H4 (cell line): ENCODE measurements around the gene MINDY4. TPM values are rescaled to one million over a fixed set of nuclear protein-coding genes. Genes with fewer than 3 reads are reported as not detected.

Experiments
- DNase-seq: peaks from one replicate; pipeline ENCODE4 v3.0.0-alpha.2; 2015; ENCODE audit warnings: low spot score
- total RNA-seq: library from RNA; depleted of rRNA; stranded (reverse); fragments of >200 nt; shearing (Covaris generic); gene quantifications from 2 replicates; pipeline ENCODE4 v1.2.3, GENCODE V29; 2014

The MINDY4 gene
- total RNA-seq, 1 experiment from 2014 or later: 6.9 TPM

GRCh38 chr7:30835396-30835915 is 64.2 kb downstream of the MINDY4 start:
- DNase-seq: no peak

- no peak for DNase-seq
These were observed 65.8 kb downstream of the MINDY4 start for GRCh38 chr7:30836991-30837390.

DNA sequence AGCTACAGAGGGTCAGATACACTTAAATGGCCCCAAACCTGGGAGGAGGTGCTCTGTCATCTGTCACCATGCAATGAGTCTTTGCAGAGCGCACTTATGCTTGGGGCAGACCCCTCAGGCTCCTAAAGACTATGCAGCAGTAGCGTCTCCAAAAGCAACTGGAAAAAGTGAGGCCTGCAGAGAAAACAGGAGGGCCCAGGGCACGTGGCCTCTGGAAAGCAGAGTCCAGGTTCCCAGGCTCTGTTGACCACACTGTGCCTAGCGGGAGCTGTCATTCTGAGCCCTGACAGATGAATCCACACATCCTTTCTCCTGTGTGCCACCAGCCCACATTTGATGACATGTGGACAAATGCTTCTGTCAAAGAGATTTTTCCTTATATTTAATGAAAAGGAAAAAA is 66.4 kb downstream of the MINDY4 start:
- DNase-seq: no peak

GRCh38 chr7:30838008-30838407 is 66.8 kb downstream of the MINDY4 start:
- no peak for DNase-seq

- no peak for DNase-seq
These were observed 69.2 kb downstream of the MINDY4 start for GRCh38 chr7:30840141-30841024.

GRCh38 chr7:30841025-30841735 is 70.0 kb downstream of the MINDY4 start:
- DNase-seq: no peak

GRCh38 chr7:30841801-30842541 is 70.8 kb downstream of the MINDY4 start:
- no peak for DNase-seq

DNA sequence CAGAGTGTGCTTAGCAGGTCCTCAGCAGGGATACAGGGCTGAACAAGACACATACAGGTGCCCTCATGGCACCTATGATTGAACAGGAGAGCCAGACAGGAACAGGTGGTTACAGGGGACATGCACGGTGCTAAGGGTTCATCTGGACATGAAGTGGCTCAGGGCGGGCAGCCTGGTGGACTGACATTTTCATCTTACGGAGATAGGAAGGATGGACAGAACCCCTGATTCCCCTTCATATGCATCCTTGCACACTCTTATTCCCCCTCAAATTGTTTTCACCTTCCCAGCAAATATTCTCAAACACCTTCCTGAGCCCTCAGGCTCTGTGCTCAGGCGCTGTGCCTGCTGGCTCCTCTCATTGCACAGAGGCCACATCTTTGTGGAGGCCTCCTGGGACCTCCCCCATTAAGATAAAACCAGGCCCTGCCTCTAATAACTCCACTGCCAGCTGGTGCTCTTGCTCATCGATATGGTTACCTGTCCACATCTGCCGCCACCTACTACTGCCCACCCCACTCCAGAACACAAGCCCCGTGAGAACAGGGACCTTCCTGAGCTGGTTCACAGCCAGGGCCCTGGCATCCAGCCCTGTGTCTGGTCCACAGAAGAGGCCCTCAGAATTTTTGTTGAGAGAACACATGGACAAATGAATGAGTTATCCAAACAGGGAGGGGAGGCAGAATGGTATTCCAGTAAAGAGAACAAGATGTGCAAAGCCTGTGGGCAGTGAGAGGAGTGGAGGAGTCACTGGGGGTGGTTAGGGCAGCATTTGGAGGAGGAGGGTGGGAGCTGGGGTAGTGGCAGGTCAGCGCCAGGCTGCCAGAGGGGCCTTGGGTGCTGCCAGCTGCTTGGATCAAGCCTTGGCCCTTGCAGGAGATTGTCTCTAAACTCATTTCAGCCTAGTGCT is 71.6 kb downstream of the MINDY4 start:
- no peak for DNase-seq

GRCh38 chr7:30843741-30844482 is 72.7 kb downstream of the MINDY4 start:
- no peak for DNase-seq

DNA sequence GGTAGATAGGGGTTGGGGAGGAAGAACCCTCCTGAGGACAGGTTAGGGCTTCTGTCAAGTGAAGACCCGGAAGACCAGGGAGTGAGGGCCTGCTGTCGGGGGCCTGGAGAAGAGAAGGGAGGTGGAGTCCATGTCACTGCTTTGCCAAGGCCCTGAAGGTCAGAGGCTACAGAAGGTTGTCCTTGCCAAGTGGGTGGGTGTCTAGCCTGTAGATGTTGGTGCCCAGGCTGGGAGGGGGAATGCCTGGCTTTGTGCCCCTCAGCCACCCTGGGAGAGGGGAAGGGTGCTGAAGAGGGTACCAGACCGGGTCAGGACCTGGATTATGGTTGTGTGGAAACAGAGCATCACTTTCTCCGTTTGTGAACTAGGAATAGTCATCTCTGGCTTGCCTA is 73.3 kb downstream of the MINDY4 start:
- DNase-seq: no peak

DNA sequence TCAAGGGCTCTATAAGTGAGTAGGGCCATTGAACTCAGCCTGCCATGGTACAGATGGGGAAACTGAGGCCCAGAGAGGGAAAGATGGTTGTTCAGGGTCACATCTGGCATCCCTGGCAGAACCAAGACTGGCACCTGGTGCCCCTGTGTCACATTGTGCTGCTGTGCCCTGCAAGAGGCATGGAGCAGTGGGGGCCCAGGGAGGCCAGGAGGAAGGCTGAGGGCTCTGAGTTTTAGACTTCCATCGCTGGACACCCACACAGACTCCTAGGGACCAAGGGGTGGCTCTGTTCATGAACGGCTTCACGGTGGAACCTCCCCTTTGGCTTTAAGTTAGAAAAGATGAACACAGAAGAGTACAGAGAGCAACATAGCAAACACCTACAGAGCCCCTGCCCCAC is 73.7 kb downstream of the MINDY4 start:
- no peak for DNase-seq

DNA sequence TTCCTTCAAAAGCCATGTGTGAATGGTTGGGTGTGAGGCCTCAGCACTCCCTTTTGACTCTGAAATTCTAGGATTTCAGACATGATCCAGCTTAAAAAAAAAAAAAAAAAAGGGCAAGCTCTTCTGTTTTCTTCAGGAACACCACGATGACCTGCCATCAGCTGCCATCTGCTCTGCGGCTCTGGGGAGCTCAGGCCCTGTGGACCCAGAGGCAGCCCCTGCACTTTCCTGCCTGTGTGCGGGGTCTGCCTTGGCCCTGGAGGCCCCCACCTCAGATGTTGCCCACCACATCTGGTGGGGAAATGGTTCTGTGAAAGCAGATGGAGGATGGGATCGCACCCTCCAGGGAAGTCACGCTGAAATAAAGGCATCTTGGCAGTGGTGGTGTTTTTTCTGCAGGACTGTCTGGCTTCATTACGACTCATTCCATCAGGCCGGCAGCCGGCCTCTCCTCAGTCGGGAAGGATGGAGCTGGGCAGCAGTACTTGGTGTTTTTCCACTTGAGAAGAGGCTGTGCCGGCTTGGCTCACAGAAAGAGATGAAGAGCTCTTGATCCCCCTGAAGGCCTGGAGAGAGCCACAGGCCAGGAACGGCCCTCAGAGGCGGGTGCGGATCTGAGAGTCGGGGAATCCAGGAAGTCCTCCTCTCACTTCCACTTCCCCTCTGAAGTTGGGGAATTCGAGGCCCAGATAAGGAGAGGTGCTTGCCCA is 74.4 kb downstream of the MINDY4 start:
- no peak for DNase-seq

- DNase-seq: no peak
These were observed 75.2 kb downstream of the MINDY4 start for GRCh38 chr7:30846378-30846777.

- no peak for DNase-seq
These were observed 77.1 kb downstream of the MINDY4 start for GRCh38 chr7:30848121-30848855.

DNA sequence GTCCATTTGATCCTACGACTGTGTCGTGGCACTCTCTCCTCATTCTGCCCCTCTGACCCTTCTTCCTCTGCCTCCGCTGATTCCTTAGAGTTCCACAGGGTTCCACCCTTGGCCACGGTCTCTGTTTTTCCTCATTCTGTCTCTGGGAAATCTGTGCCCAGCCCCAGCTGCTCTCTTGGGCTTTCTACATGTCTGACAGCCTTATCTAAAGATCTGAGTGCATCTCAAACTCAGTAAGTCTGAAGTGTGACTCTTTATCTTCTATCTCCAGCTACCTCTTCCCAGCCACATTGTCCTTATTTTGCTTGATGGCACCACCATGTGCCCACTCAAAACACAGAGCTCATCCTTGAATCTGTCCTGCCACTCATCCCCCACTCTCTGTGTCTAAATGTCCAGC is 78.3 kb downstream of the MINDY4 start:
- DNase-seq: no peak

DNA sequence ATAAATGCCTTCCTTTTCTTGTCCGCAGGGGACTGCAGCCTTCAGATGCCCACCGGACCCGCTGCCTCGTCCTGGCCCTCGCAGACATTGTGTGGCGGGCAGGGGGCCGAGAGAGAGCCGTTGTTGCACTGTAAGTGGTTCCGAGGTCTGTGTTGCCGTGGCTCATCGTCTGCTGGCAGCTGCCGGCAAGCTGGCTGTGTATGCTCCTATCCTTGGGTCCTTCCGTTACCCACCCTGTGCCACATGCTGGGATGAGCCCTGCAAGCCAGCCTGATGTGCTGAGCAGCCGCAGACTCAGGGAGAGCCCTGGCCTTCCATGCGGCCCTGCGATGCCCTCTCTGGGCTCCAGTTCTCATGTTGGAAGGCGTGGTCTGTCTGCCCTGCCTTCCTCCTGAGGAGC is 79.2 kb downstream of the MINDY4 start:
- no peak for DNase-seq

GRCh38 chr7:30851651-30852307 is 80.6 kb downstream of the MINDY4 start:
- no peak for DNase-seq

- DNase-seq: no peak
These were observed 81.1 kb downstream of the MINDY4 start for GRCh38 chr7:30852308-30852684.
